Myocyte (in vitro differentiated cells): ENCODE measurements around the gene TMC8. TPM values are rescaled to one million over a fixed set of nuclear protein-coding genes. Genes with fewer than 3 reads are reported as not detected.
"Not testable (repeated sequence)": the region's sequence is repeated elsewhere in the genome, so short reads cannot be mapped to it uniquely, and the experiment has no call there.

Experiments used
- DNase-seq: peaks from one replicate; pipeline ENCODE4 v3.0.0-alpha.2; 2012; ENCODE audit warnings: low read depth
- total RNA-seq: library from RNA; depleted of rRNA; stranded (reverse); fragments of >200 nt; gene quantifications from 2 replicates; pipeline ENCODE4 v1.2.3, GENCODE V29; 2014

Gene TMC8
- total RNA-seq, 1 donor from 2014 or later: not detected

GRCh38 chr17:78110363-78111015 lies 20.1 kb upstream of the TMC8 start:
- no peak for DNase-seq

GRCh38 chr17:78111016-78111726 lies 19.4 kb upstream of the TMC8 start:
- no peak for DNase-seq

DNA sequence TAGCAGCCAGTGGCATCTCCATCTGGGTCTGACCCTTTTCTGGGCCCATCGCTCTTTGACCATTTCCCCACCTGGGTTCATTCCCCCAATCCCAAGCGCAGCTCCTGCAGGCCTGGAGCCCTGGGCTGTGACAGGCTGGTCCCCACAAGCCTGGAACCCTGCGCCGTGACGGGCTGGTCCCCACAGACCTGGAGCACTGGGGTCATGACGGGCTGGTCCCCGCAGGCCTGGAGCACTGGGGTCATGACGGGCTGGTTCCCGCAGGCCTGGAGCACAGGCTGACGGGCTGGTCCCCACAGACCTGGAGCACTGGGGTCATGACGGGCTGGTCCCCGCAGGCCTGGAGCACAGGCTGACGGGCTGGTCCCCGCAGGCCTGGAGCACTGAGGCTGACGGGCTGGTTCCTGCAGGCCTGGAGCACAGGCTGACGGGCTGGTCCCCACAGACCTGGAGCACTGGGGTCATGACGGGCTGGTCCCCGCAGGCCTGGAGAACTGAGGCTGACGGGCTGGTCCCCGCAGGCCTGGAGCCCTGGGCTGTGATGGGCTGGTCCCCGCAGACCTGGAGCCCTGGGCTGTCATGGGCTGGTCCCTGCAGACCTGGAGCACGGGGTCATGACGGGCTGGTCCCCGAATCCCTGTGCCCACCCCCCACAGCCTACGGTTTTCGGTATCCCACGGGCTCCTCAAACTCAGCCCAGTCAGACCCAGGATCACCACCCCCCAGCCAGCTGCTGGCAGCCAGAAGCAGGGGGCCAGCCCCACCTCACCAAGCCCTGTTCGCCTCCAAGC lies 18.6 kb upstream of the TMC8 start:
- no peak for DNase-seq

DNA sequence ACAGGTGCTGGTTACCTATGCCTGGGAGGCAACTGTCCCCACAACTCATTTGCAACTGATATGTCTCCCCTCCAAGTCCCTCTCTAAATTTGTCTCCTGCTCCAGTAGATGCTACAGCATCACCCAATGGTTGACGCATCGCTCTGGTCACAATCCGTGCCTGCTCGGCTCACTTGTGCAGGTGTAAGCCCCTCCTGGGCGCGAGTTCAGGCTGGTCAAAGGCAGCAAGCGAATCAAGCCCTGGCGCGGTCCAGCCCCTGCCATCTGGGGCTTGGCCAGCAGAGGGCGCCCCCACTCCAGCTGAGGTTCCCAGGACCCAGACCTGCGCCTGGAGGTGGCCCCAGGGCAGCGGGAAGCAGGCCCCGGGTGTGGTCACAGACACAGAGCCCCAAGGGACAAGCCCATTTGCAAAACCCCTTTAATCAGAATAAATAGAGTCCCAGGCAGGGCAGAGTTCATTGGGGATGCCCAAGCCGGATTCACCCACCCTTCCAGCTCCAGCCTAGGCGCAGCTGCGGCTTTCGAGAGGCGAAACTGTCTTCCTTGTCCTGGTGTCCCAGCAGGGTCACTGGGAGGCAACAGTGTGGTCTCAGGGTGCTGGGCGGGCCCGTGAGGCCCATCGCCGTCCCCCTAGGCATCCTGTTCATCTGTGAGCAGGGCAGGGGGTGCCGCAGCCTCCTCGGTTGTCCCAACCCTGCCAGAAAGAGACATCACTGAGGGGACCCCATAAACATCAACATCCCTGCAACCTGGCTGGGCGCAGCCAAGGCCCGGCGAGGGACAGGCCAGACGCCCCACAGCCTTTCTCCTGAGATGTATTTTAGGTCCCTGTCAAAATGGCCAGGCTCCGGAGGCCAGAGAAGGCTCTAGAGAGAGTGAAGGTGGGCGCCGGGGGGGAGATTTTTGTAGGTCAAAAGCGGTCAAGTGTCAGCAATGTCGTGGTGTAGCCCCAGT lies 17.8 kb upstream of the TMC8 start:
- DNase-seq: peak; percentile 50

- no peak for DNase-seq
These were observed 16.5 kb upstream of the TMC8 start for GRCh38 chr17:78113804-78114785.

- DNase-seq: no peak
These were observed 15.5 kb upstream of the TMC8 start for GRCh38 chr17:78114831-78115723.

GRCh38 chr17:78115803-78116202 lies 14.8 kb upstream of the TMC8 start:
- DNase-seq: not testable (repeated sequence)

DNA sequence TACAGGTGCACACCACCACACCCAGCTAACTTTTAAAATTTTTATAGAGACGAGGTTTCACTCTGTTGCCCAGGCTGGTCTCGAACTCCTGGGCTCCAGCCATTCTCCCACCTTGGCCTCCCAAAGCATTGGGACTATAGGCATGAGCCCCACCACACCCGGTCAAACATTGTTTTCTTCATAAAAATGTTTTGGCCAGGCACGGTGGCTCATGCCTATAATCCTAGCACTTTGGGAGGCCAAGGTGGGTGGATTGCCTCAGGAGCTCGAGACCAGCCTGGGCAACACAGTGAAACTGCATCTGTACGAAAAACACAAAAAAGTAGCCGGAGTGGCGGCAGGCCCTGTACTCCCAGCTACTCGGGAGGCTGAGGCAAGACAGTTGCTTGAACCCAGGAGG lies 14.2 kb upstream of the TMC8 start:
- DNase-seq: no peak

DNA sequence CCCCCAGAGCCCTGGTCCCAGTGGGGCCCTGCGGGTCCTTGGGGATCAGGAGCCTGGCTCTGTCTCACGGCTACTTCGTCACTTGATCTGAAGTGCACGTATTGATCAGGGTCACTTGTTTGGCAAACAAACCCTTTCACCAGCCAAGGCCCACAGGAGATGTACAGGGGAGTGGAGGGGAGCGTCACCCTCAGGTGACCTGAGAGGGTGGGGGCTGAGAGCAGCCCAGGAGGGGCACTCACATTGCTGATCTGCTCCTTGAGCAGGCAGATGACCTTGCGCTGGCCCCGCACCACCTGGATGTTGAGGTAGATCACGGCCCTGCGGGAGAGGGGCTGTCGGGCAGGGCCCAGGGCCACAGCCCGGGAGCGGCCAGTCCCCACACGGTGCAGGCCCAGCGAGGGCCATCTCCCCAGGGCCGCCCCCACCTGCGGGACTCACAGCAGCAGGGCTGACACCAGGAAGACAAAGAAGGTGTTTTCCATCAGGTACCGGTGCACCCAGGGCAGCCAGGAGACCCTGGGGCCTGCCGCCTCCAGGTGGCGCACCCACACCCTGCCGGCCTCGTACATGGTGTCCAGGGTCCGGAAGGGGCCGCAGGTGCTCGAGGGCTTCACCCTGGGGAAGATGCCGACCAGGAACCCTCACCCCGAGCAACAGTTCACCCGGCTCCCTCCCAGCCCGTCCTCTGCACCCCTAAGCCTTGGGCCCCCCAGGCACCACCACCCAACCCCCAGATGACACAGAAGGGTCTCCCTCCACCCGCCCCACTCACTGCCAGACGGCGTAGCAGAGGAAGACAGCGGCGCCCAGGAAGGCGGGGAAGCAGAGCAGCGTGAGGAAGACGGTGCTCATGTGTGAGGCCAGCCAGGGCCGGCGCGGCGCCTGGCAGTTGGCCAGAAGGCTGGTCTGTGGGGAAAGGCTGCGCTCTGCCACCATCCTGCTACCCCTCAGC lies 13.3 kb upstream of the TMC8 start:
- no peak for DNase-seq

GRCh38 chr17:78118801-78119241 lies 11.8 kb upstream of the TMC8 start:
- no peak for DNase-seq

- DNase-seq: no peak
These were observed 10.0 kb upstream of the TMC8 start for GRCh38 chr17:78120537-78120936.

GRCh38 chr17:78120971-78121800 lies 9.4 kb upstream of the TMC8 start:
- no peak for DNase-seq

GRCh38 chr17:78121801-78122215 lies 8.8 kb upstream of the TMC8 start:
- no peak for DNase-seq

- no peak for DNase-seq
These were observed 8.2 kb upstream of the TMC8 start for GRCh38 chr17:78122216-78122930.

DNA sequence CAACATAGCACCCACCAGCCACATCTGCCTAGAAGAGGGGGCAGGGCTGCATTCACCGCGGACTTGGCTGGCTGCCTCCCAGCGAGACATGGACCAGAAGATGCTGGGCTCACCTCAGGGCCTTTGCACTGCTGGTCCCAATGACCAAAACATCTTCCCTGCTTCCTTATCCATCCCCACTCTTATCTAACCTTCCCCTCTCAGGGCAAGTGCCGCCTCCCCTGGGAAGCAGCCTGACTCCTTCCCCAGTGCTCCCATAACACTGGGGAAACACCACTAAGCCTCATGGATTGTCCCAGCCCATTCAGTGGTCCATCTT lies 7.7 kb upstream of the TMC8 start:
- DNase-seq: no peak
